Esophagus (tissue), 2 donors: Measurements from ENCODE around the gene TBC1D7. TPM values are rescaled to one million over a fixed set of nuclear protein-coding genes. Genes with fewer than 3 reads are reported as not detected.
A peak's percentile ranks its signal among the peaks of the same experiment; 100 is the strongest.

Source experiments
- H3K27ac ChIP-seq, 2 donors: one replicate each; pipeline ENCODE4 v1.5.1; 2013; ENCODE audit warnings: low read depth in 2 of 2, mild to moderate bottlenecking in 2 of 2, inconsistent platforms in 1 of 2, low read length in 1 of 2, moderate library complexity in 1 of 2
- H3K27me3 ChIP-seq, 2 donors: one replicate each; pipeline ENCODE4 v1.6.1; 2013; ENCODE audit warnings: low read length in 2 of 2, control low read depth in 1 of 2, mild to moderate bottlenecking in 1 of 2; ENCODE audit not compliant: insufficient read depth in 2 of 2, control insufficient read depth in 1 of 2
- H3K36me3 ChIP-seq, 2 donors: one replicate each; pipeline ENCODE4 v1.6.1; 2013; ENCODE audit warnings: low read length in 1 of 2; ENCODE audit not compliant: control insufficient read depth in 2 of 2, insufficient read depth in 2 of 2
- H3K4me1 ChIP-seq, 2 donors: one replicate each; pipeline ENCODE4 v1.6.1; 2013; ENCODE audit warnings: low read length in 1 of 2; ENCODE audit not compliant: control insufficient read depth in 2 of 2, insufficient read depth in 2 of 2
- H3K4me3 ChIP-seq, 2 donors: one replicate each; pipeline ENCODE4 v1.5.1; 2013; ENCODE audit warnings: low read length in 2 of 2, mild to moderate bottlenecking in 2 of 2, low read depth in 1 of 2, moderate library complexity in 1 of 2
- H3K9me3 ChIP-seq, 2 donors: one replicate each; pipeline ENCODE4 v1.6.1; 2013; ENCODE audit warnings: mild to moderate bottlenecking in 2 of 2, low read depth in 1 of 2, low read length in 1 of 2, moderate library complexity in 1 of 2; ENCODE audit not compliant: control insufficient read depth in 2 of 2, insufficient read depth in 1 of 2
- WGBS, 2 donors: extraction: QIAGEN DNeasy Blood & Tissue Kit; methylation state at CpG; one replicate each; pipeline ENCODE4 v1.1.7; 2013; 5-methylcytosine and 5-hydroxymethylcytosine counted together
- polyA plus RNA-seq, 2 donors: library from polyadenylated mRNA; stranded (reverse); fragments of 200-250 nt; gene quantifications; one replicate each; pipeline ENCODE4 v1.2.3, GENCODE V29; 2013
- donor health status: healthy with polysubstance abuse.
- donor health status: Bipolar disorder and iron deficiency.

Gene TBC1D7
- polyA plus RNA-seq, 2 donors: 7.7 to 16.9 TPM

- H3K36me3 ChIP-seq: peaks cover 0 to 4% of the 10 kb centered on the region in 2 donors
- H3K27me3 ChIP-seq: no peaks in the 10 kb centered on the region
- H3K27ac ChIP-seq: no peak overlapping the region
- WGBS, 2 donors: 69 to 84% methylated on average over 2 of the region's 2 CpGs
- peaks cover 0 to 9% of the 10 kb centered on the region in 2 donors for H3K4me1 ChIP-seq
- H3K9me3 ChIP-seq: no peaks in the 10 kb centered on the region
- no peak overlapping the region for H3K4me3 ChIP-seq
Measured at GRCh38 chr6:13358511-13358910, 30.2 kb upstream of the TBC1D7 start.

- Histone ChIP-seq H3K4me3 (no peak overlapping the region), H3K4me1 (peaks cover 0 to 9% of the 10 kb centered on the region in 2 donors), H3K36me3 (peaks cover 0 to 4% of the 10 kb centered on the region in 2 donors), H3K9me3 (no peaks in the 10 kb centered on the region), H3K27me3 (no peaks in the 10 kb centered on the region), H3K27ac (no peak overlapping the region)
- WGBS, 2 donors: 73 to 83% methylated on average over 14 of the region's 14 CpGs
Measured at GRCh38 chr6:13357551-13358075, 29.3 kb upstream of the TBC1D7 start.

DNA sequence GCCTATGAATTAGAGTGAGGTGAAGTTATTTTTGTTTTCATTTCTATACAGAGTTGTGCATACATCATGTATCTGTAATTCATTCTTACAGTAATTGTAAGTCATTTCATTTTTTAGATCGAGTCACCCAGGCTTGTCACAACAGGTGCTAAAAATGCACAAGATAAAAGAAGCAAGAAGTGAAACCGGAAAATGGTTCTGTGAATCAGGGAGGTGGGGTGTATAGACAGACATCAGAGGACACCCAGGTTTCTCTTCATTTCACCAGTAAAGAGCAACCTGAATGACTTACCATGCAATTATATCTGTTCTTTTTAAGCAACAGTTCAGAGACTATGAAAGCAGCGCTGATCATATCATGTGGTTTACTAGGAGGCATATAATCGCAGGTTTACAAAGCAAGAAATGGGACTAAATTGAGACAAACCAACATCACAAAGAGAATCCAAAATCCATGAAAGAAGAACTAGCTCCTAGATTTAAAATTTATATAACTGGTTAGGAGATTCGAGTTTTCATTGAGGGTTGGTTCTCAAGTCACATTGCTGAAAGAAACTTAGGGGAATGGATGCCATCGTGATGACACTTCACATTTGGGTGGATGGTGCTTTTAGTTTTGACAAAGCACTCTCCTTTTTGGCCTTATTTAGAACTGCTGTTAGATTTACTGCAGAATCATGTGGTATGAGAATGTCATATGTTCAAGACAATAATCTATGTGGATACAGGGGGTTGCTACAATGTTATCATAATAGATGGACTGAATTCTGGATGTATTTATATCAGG, 27.9 kb upstream of the TBC1D7 start:
- no peaks in the 10 kb centered on the region for H3K9me3 ChIP-seq
- 46 to 56% methylated on average over 6 of the region's 6 CpGs for WGBS, 2 donors
- no peaks in the 10 kb centered on the region for H3K27me3 ChIP-seq
- peaks cover 0 to 9% of the 10 kb centered on the region in 2 donors for H3K4me1 ChIP-seq
- no peak overlapping the region for H3K4me3 ChIP-seq
- H3K27ac ChIP-seq: peak overlapping the region; percentile 77 to 84
- H3K36me3 ChIP-seq: peaks cover 0 to 2% of the 10 kb centered on the region in 2 donors

GRCh38 chr6:13355043-13355945, 27.0 kb upstream of the TBC1D7 start:
- H3K4me1 ChIP-seq: peaks cover 0 to 9% of the 10 kb centered on the region in 2 donors
- H3K36me3 ChIP-seq: no peaks in the 10 kb centered on the region
- no peaks in the 10 kb centered on the region for H3K27me3 ChIP-seq
- H3K4me3 ChIP-seq: no peak overlapping the region
- H3K27ac ChIP-seq: peak overlapping the region; percentile 77 to 84
- WGBS, 2 donors: 42 to 54% methylated on average over 7 of the region's 7 CpGs
- H3K9me3 ChIP-seq: no peaks in the 10 kb centered on the region

DNA sequence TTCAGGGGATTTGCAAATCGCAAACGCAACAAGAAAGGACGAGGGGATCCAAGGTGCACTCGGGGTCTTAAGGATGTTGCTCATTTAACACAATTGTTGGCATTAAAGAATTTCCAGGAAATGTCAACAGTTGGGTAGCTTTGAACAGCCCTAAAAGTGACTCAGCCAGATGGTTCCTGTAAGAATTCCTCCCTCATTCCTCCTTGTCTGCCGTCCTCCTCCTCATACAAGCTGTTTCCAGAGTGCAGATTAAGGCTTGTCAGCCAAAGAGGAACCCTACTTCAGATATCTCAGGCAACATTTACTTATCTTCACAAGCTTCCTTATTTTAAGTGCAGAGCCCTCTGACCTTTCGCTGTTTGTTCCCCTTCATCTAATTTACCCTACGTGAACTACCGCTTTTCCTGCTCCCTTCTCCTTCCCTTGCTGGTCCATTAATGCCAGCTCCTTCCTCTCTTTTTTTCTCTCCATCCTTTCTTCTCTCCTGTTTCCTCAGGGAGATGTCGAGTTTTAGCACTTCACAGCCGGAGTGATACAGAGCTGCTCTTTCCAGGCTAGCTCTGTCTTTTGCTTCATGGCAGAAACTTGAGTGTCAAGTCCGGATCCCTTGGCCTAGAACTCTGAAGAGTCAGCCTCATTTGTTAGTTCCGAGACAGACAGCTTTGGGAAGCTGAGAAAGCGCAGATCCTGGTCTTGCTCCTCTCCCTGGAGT, 26.1 kb upstream of the TBC1D7 start:
- WGBS, 2 donors: 65 to 75% methylated on average over 13 of the region's 13 CpGs
- Histone ChIP-seq H3K4me1 (peaks cover 0 to 9% of the 10 kb centered on the region in 2 donors), H3K36me3 (no peaks in the 10 kb centered on the region), H3K9me3 (no peaks in the 10 kb centered on the region), H3K4me3 (no peak overlapping the region), H3K27me3 (no peaks in the 10 kb centered on the region), H3K27ac (peak overlapping the region in 1 of 2 donors; percentile 54)

DNA sequence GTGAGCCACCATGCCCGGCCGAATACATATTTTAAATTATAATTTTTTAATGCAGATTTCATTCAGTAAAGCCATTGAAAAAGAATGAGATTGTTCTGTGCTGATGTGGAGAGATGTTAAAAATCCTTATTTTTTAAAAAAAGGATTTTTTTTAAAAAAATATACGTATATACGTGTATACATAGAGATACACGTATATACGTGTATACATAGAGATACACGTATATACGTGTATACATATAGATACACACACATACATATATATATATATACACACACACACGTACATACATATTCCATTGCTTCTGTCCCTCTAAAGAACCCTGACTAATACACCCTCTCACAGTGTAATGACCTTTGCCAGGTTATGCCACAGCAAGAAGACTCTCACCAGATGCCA, 23.8 kb upstream of the TBC1D7 start:
- no peaks in the 10 kb centered on the region for H3K9me3 ChIP-seq
- 95 to 96% methylated on average over 9 of the region's 9 CpGs for WGBS, 2 donors
- no peak overlapping the region for H3K4me3 ChIP-seq
- H3K27me3 ChIP-seq: no peaks in the 10 kb centered on the region
- H3K36me3 ChIP-seq: no peaks in the 10 kb centered on the region
- no peak overlapping the region for H3K27ac ChIP-seq
- peaks cover 0 to 9% of the 10 kb centered on the region in 2 donors for H3K4me1 ChIP-seq

DNA sequence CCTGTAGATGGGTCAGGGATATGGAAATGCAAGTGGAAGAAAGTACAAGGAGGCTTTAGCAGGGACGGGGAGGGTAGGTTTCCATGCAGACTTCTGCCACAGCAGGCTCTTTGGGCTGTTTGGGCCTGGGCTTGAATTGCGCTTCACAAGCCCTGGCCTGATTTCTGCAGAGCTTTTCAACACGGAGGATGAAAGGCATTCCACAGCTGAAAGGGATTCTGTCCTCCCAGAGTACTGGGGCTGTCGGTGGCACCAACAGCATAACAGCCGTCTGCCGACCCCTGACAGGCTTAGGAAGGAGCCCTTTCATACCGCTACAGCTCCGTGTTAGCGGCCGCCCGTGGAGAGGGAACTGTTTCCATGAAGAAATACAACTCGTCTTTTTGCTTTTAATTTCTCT, 22.9 kb upstream of the TBC1D7 start:
- no peak overlapping the region for H3K27ac ChIP-seq
- WGBS, 2 donors: 50 to 57% methylated on average over 12 of the region's 12 CpGs

GRCh38 chr6:13349811-13350506, 21.6 kb upstream of the TBC1D7 start:
- Histone ChIP-seq H3K36me3 (no peaks in the 10 kb centered on the region), H3K27me3 (no peaks in the 10 kb centered on the region), H3K4me1 (peaks cover 0 to 5% of the 10 kb centered on the region in 2 donors), H3K9me3 (no peaks in the 10 kb centered on the region), H3K4me3 (no peak overlapping the region), H3K27ac (no peak overlapping the region)
- 75 to 81% methylated on average over 8 of the region's 8 CpGs for WGBS, 2 donors

More for the DNA sequence above, 22.9 kb upstream of the TBC1D7 start:
- Histone ChIP-seq H3K4me1 (peaks cover 0 to 9% of the 10 kb centered on the region in 2 donors), H3K36me3 (no peaks in the 10 kb centered on the region), H3K27me3 (no peaks in the 10 kb centered on the region), H3K9me3 (no peaks in the 10 kb centered on the region), H3K4me3 (no peak overlapping the region)
